PFSK-1 (cell line): ENCODE results near the gene FOXP4.

Source experiments
- FOXP2 ChIP-seq: optimal IDR thresholded peaks from 2 replicates; pipeline ENCODE3; 2011; ENCODE audit warnings: borderline replicate concordance, control low read depth, inconsistent platforms; ENCODE audit not compliant: insufficient read depth; ENCODE audit errors: extremely low read length, extremely low read depth
- POLR2AphosphoS5 ChIP-seq: IDR thresholded peaks from 2 replicates; pipeline ENCODE4 v1.6.1; 2012; ENCODE audit warnings: low read depth, mild to moderate bottlenecking, control low read depth, low read length, moderate library complexity
- REST ChIP-seq, 2 experiments: IDR thresholded peaks; 2 replicates each; pipeline versions ENCODE4 v1.6.1 to v1.8.0; 2011 to 2012; ENCODE audit warnings: low read depth in 2 of 2, low read length in 2 of 2, control low read depth in 1 of 2, inconsistent platforms in 1 of 2, mild to moderate bottlenecking in 1 of 2, moderate library complexity in 1 of 2; ENCODE audit not compliant: insufficient read depth in 1 of 2
- SIN3A ChIP-seq: IDR thresholded peaks from 2 replicates; pipeline ENCODE4 v1.6.1; 2012; ENCODE audit warnings: mild to moderate bottlenecking, low read length, moderate library complexity, borderline replicate concordance; ENCODE audit not compliant: insufficient read depth
- TAF1 ChIP-seq: IDR thresholded peaks from 2 replicates; pipeline ENCODE4 v1.6.1; 2012; ENCODE audit warnings: low read length, control low read depth, borderline replicate concordance; ENCODE audit not compliant: insufficient read depth

FOXP4 gene

GRCh38 chr6:41551086-41551700 is 5.0 kb downstream of the FOXP4 start:
- TF ChIP-seq TAF1 (no peak), POLR2AphosphoS5 (no peak), REST (IDR thresholded peaks at IDR 0.05; ENCODE audit: insufficient read depth in 1 of 2, low read depth in 2 of 2, low read length in 2 of 2) (no peak), FOXP2 (no peak), SIN3A (no peak)

- TF ChIP-seq TAF1 (no peak), POLR2AphosphoS5 (no peak), FOXP2 (no peak), REST (IDR thresholded peaks at IDR 0.05; ENCODE audit: insufficient read depth in 1 of 2, low read depth in 2 of 2, low read length in 2 of 2) (no peak), SIN3A (no peak)
Observed at GRCh38 chr6:41551857-41552256, 5.7 kb downstream of the FOXP4 start.

GRCh38 chr6:41552723-41553122 is 6.5 kb downstream of the FOXP4 start:
- no peak for TF ChIP-seq POLR2AphosphoS5
- no peak for TF ChIP-seq TAF1
- TF ChIP-seq FOXP2, result no peak
- TF ChIP-seq SIN3A, result no peak
- TF ChIP-seq REST (IDR thresholded peaks at IDR 0.05; ENCODE audit: insufficient read depth in 1 of 2, low read depth in 2 of 2, low read length in 2 of 2), result no peak

- no peak for TF ChIP-seq POLR2AphosphoS5
- no peak for TF ChIP-seq SIN3A
- no peak for TF ChIP-seq FOXP2
- no peak for TF ChIP-seq REST (IDR thresholded peaks at IDR 0.05; ENCODE audit: insufficient read depth in 1 of 2, low read depth in 2 of 2, low read length in 2 of 2)
Observed at GRCh38 chr6:41553405-41553999, 7.3 kb downstream of the FOXP4 start.
